HG03280 (cell line): ENCODE measurements around the gene POGZ.

Experiments used
- ATAC-seq: cut with Tn5 transposase; IDR thresholded peaks from one replicate; pipeline ENCODE4 v1.9.1; 2021; ENCODE audit warnings: mild to moderate bottlenecking, moderate library complexity; ENCODE audit not compliant: unreplicated experiment

Gene POGZ

GRCh38 chr1:151459331-151460046 is at the start of gene POGZ:
Gene POGZ, minus strand, starts transcription at chr1:151459494. Its CDS starts 17,290 bp downstream, at chr1:151442204.
- ATAC-seq: peak; percentile 68

- ATAC-seq: no peak
These were observed 49.5 kb upstream of the POGZ start for GRCh38 chr1:151508833-151509232.

GRCh38 chr1:151504759-151505158 is 45.5 kb upstream of the POGZ start:
- no peak for ATAC-seq

GRCh38 chr1:151504252-151504651 is 45.0 kb upstream of the POGZ start:
- no peak for ATAC-seq

- no peak for ATAC-seq
These were observed 43.8 kb upstream of the POGZ start for GRCh38 chr1:151502859-151503780.

GRCh38 chr1:151502035-151502700 is 42.9 kb upstream of the POGZ start:
- no peak for ATAC-seq

GRCh38 chr1:151501474-151501873 is 42.2 kb upstream of the POGZ start:
- ATAC-seq: no peak

- ATAC-seq: no peak
These were observed 40.6 kb upstream of the POGZ start for GRCh38 chr1:151499930-151500329.

GRCh38 chr1:151499365-151499764 is 40.1 kb upstream of the POGZ start:
- no peak for ATAC-seq

- ATAC-seq: no peak
These were observed 36.0 kb upstream of the POGZ start for GRCh38 chr1:151495316-151495715.

- no peak for ATAC-seq
These were observed 35.5 kb upstream of the POGZ start for GRCh38 chr1:151494741-151495281.

GRCh38 chr1:151493042-151493441 is 33.7 kb upstream of the POGZ start:
- ATAC-seq: no peak

GRCh38 chr1:151492120-151492519 is 32.8 kb upstream of the POGZ start:
- no peak for ATAC-seq

GRCh38 chr1:151491641-151492040 is 32.3 kb upstream of the POGZ start:
- ATAC-seq: no peak

- no peak for ATAC-seq
These were observed 27.3 kb upstream of the POGZ start for GRCh38 chr1:151486557-151486956.

GRCh38 chr1:151485685-151486255 is 26.5 kb upstream of the POGZ start:
- ATAC-seq: no peak

GRCh38 chr1:151482017-151482416 is 22.7 kb upstream of the POGZ start:
- ATAC-seq: no peak

GRCh38 chr1:151479462-151479861 is 20.2 kb upstream of the POGZ start:
- ATAC-seq: no peak

GRCh38 chr1:151478923-151479322 is 19.6 kb upstream of the POGZ start:
- ATAC-seq: no peak

GRCh38 chr1:151478140-151478812 is 19.0 kb upstream of the POGZ start:
- ATAC-seq: no peak
